IMR-90 (cell line): ENCODE measurements around the gene IL2. TPM values are rescaled to one million over a fixed set of nuclear protein-coding genes. Genes with fewer than 3 reads are reported as not detected.

Experiments used
- ATAC-seq: fragments of 200-7000 bp; cut with Tn5 transposase; 2 replicates; pipeline ENCODE4 v1.9.1; 2020; ENCODE audit warnings: low read depth, mild to moderate bottlenecking, moderate library complexity
- BruUV-seq: library from RNA; stranded (reverse); fragments of 400-500 nt; replicated peaks from 2 replicates; lab custom pipeline; 2021; lab: Mats Ljungman, UMichigan
- CTCF ChIA-PET: fragments of 300-600 bp; formaldehyde crosslinking; extraction: SDS; loops from one replicate; lab custom pipeline; 2021; ENCODE audit warnings: antibody characterized with exemption; lab: Yijun Ruan, JAX
- POLR2A ChIA-PET: fragments of 300-600 bp; sonication (Branson Sonifier 250); formaldehyde crosslinking; loops from one replicate; lab custom pipeline; 2022; ENCODE audit warnings: antibody characterized with exemption; ENCODE audit not compliant: unreplicated experiment; lab: Charles Lee
- DNase-seq: peaks from one replicate; pipeline ENCODE4 v3.0.0; 2013
- H2AFZ ChIP-seq: replicated peaks from 2 replicates; pipeline ENCODE3; 2013; ENCODE audit warnings: low read length, mild to moderate bottlenecking; ENCODE audit not compliant: poor library complexity
- H2AK5ac ChIP-seq: 2 replicates; pipeline ENCODE4 v1.6.1; 2013; ENCODE audit warnings: low read depth, low read length, inconsistent platforms
- H2AK9ac ChIP-seq: replicated peaks from 2 replicates; pipeline ENCODE3; 2013; ENCODE audit warnings: mild to moderate bottlenecking, low read depth, low read length, moderate library complexity; ENCODE audit not compliant: poor library complexity
- H2BK120ac ChIP-seq: 2 replicates; pipeline ENCODE4 v1.6.1; 2013; ENCODE audit warnings: low read depth, low read length, inconsistent platforms
- H2BK15ac ChIP-seq: 3 replicates; pipeline ENCODE4 v1.6.1; 2013; ENCODE audit warnings: low read depth, low read length, inconsistent platforms
- H2BK20ac ChIP-seq: 2 replicates; pipeline ENCODE4 v1.6.1; 2013; ENCODE audit warnings: low read depth, mild to moderate bottlenecking, inconsistent platforms, low read length, moderate library complexity
- H2BK5ac ChIP-seq: 2 replicates; pipeline ENCODE4 v1.6.1; 2013; ENCODE audit warnings: mild to moderate bottlenecking, low read depth, low read length, inconsistent platforms; ENCODE audit not compliant: poor library complexity, severe bottlenecking
- H3K14ac ChIP-seq: replicated peaks from 2 replicates; pipeline ENCODE4 v1.6.1; 2013; ENCODE audit warnings: low read depth, low read length, inconsistent platforms
- H3K18ac ChIP-seq: 2 replicates; pipeline ENCODE4 v1.6.1; 2013; ENCODE audit warnings: low read depth, low read length, control low read depth
- H3K23ac ChIP-seq: 2 replicates; pipeline ENCODE4 v1.6.1; 2013; ENCODE audit warnings: low read depth, low read length, inconsistent platforms
- H3K27ac ChIP-seq: 2 replicates; pipeline ENCODE4 v1.5.1; 2013; ENCODE audit warnings: mild to moderate bottlenecking, control low read depth, low read length; ENCODE audit not compliant: insufficient read depth
- H3K27me3 ChIP-seq: 2 replicates; pipeline ENCODE4 v1.6.1; 2013; ENCODE audit warnings: low read length; ENCODE audit not compliant: control insufficient read depth, insufficient read depth
- H3K36me3 ChIP-seq: 2 replicates; pipeline ENCODE4 v1.6.1; 2013; ENCODE audit warnings: low read length, mixed read lengths; ENCODE audit not compliant: control insufficient read depth, insufficient read depth
- H3K4ac ChIP-seq: 2 replicates; pipeline ENCODE4 v1.6.1; 2013; ENCODE audit warnings: low read depth, low read length, inconsistent platforms
- H3K4me1 ChIP-seq: 2 replicates; pipeline ENCODE4 v1.6.1; 2013; ENCODE audit warnings: low read length, mixed read lengths; ENCODE audit not compliant: control insufficient read depth, insufficient read depth
- H3K4me2 ChIP-seq: 2 replicates; pipeline ENCODE4 v1.6.1; 2013; ENCODE audit warnings: low read depth, mild to moderate bottlenecking, control low read depth, low read length, moderate library complexity
- H3K4me3 ChIP-seq: 2 replicates; pipeline ENCODE4 v1.5.1; 2013; ENCODE audit warnings: low read depth, mild to moderate bottlenecking, control low read depth, low read length, moderate library complexity; ENCODE audit not compliant: insufficient read depth
- H3K56ac ChIP-seq: 2 replicates; pipeline ENCODE4 v1.6.1; 2013; ENCODE audit warnings: low read length, inconsistent platforms; ENCODE audit not compliant: insufficient read depth; ENCODE audit errors: extremely low read depth
- H3K79me1 ChIP-seq, 2 experiments: 2 replicates each; pipeline ENCODE4 v1.6.1; 2013; ENCODE audit warnings: low read length in 2 of 2, inconsistent platforms in 1 of 2, low read depth in 1 of 2
- H3K9ac ChIP-seq: 2 replicates; pipeline ENCODE4 v1.6.1; 2013; ENCODE audit warnings: low read depth, low read length, control low read depth
- H3K9me1 ChIP-seq: 2 replicates; pipeline ENCODE4 v1.6.1; 2013; ENCODE audit warnings: low read length, inconsistent platforms; ENCODE audit not compliant: insufficient read depth
- H3K9me3 ChIP-seq: 2 replicates; pipeline ENCODE4 v1.6.1; 2013; ENCODE audit warnings: low read length; ENCODE audit not compliant: control insufficient read depth, insufficient read depth
- H4K20me1 ChIP-seq: 2 replicates; pipeline ENCODE4 v1.6.1; 2013; ENCODE audit warnings: low read length, inconsistent platforms; ENCODE audit not compliant: insufficient read depth
- H4K5ac ChIP-seq: 2 replicates; pipeline ENCODE4 v1.6.1; 2013; ENCODE audit warnings: mild to moderate bottlenecking, low read depth, low read length, control low read depth
- H4K8ac ChIP-seq, 2 experiments: 2 replicates each; pipeline ENCODE4 v1.6.1; 2013; ENCODE audit warnings: low read depth in 2 of 2, low read length in 2 of 2, control low read depth in 1 of 2, inconsistent platforms in 1 of 2
- H4K91ac ChIP-seq: 2 replicates; pipeline ENCODE4 v1.6.1; 2013; ENCODE audit warnings: low read depth, low read length, inconsistent platforms; ENCODE audit not compliant: insufficient read depth
- CEBPB ChIP-seq: IDR thresholded peaks from 2 replicates; pipeline ENCODE4 v1.6.1; 2012; ENCODE audit warnings: low read depth, low read length, improper control_type of control experiment
- CHD1 ChIP-seq: IDR thresholded peaks from 2 replicates; pipeline ENCODE4 v1.6.1; 2012; ENCODE audit warnings: low read depth, low read length, improper control_type of control experiment
- CTCF ChIP-seq: conservative IDR thresholded peaks from 2 replicates; pipeline ENCODE4 v1.5.1; 2012; ENCODE audit warnings: mild to moderate bottlenecking, low read depth, low read length, improper control_type of control experiment
- FOS ChIP-seq: fragments of 150-350 bp; IDR thresholded peaks from 2 replicates; pipeline ENCODE4 v1.6.1; 2016; ENCODE audit warnings: low read depth, low read length
- MAZ ChIP-seq: IDR thresholded peaks from 2 replicates; pipeline ENCODE4 v1.6.1; 2012; ENCODE audit warnings: low read depth, mild to moderate bottlenecking, low read length, improper control_type of control experiment, moderate library complexity, borderline replicate concordance
- NFE2L2 ChIP-seq: fragments of 150-350 bp; IDR thresholded peaks from 2 replicates; pipeline ENCODE4 v1.6.1; 2016; ENCODE audit warnings: low read depth, mild to moderate bottlenecking, low read length
- POLR2A ChIP-seq: IDR thresholded peaks from 2 replicates; pipeline ENCODE4 v1.6.1; 2012; ENCODE audit warnings: mild to moderate bottlenecking, low read depth, low read length
- RAD21 ChIP-seq: IDR thresholded peaks from 2 replicates; pipeline ENCODE4 v1.6.1; 2012; ENCODE audit warnings: low read length, improper control_type of control experiment
- RCOR1 ChIP-seq: IDR thresholded peaks from 2 replicates; pipeline ENCODE4 v1.6.1; 2012; ENCODE audit warnings: mild to moderate bottlenecking, low read length, improper control_type of control experiment; ENCODE audit not compliant: insufficient replicate concordance
- RFX5 ChIP-seq: IDR thresholded peaks from 2 replicates; pipeline ENCODE4 v1.8.0; 2012; ENCODE audit warnings: low read depth, mild to moderate bottlenecking, low read length, moderate library complexity
- SMC3 ChIP-seq: fragments of 150-350 bp; IDR thresholded peaks from 2 replicates; pipeline ENCODE4 v1.6.1; 2016; ENCODE audit warnings: low read depth, mild to moderate bottlenecking, antibody characterized with exemption, low read length, moderate library complexity
- USF2 ChIP-seq: fragments of 150-350 bp; IDR thresholded peaks from 2 replicates; pipeline ENCODE4 v1.6.1; 2017; ENCODE audit warnings: mild to moderate bottlenecking, antibody characterized with exemption, low read length, low read depth
- dilution Hi-C: fragments of 300-500 bp; cut with HindIII; formaldehyde crosslinking; loops from one replicate; pipeline ENCODE4 v1.14.3; 2018; ENCODE audit warnings: low sequenced_read_pairs; ENCODE audit not compliant: unreplicated experiment
- in situ Hi-C: fragments of 300-500 bp; cut with MboI; formaldehyde crosslinking; loops from 3 replicates; pipeline ENCODE4 v1.14.3; 2019; ENCODE audit warnings: low sequenced_read_pairs, inconsistent platforms, mixed read lengths
- intact Hi-C: fragments of 100-400 bp; cut with micrococcal nuclease; formaldehyde crosslinking; loops from 2 replicates; pipeline ENCODE4 v1.10.0; 2022
- polyA plus RNA-seq, 3 experiments: library from polyadenylated mRNA; depleted of rRNA; stranded (reverse); fragments of >200 nt; gene quantifications; 2 replicates each; pipeline ENCODE4 v1.2.3, GENCODE V29; 2012; ENCODE audit warnings: low replicate concordance in 1 of 3
- total RNA-seq: library from RNA; depleted of rRNA; stranded (reverse); fragments of >200 nt; gene quantifications from 2 replicates; pipeline ENCODE4 v1.2.3, GENCODE V29; 2012

IL2 gene
- total and polyA plus RNA-seq, 2 of the 4 experiments (the other 2 are of a cell fraction): not detected

GRCh38 chr4:122500852-122501501, 44.5 kb upstream of the IL2 start (continued):
- TF ChIP-seq CEBPB (no peak), FOS (no peak), RAD21 (no peak), USF2 (no peak)

DNA sequence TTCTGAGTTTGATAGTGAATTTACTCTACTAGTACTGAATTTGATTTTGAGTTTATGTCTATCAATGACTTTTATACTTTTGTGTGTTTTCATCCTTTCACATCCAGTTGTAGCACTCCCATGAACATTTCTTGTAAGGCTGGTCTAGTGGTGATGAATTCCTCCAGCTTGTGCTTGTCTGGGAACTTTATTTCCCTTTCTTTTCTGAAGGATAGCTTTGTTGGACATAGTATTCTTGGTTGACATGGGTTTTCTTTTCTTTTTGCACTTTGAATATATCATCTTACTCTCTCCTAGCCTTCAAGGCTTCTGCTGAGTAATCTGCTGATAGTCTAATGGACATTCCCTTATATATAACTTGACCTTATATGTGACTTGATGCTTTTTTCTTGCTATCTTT, 32.5 kb upstream of the IL2 start:
- H4K20me1 ChIP-seq: no peaks in the 10 kb centered on the region
- no peak overlapping the region for H4K8ac ChIP-seq
- H3K4me3 ChIP-seq: no peak overlapping the region
- H3K9me1 ChIP-seq: no peaks in the 10 kb centered on the region
- H3K36me3 ChIP-seq: no peaks in the 10 kb centered on the region
- no peak overlapping the region for H2BK15ac ChIP-seq
- dilution Hi-C loops (no loop called here), in situ Hi-C loops (no loop called here), intact Hi-C loops (loop anchor here (5.0 kb wide), 1 partner anchor 63 kb away; no protein-coding TSS in a partner anchor)
- ChIA-PET POLR2A (no interaction called here), CTCF (no interaction called here)
- no peak overlapping the region for H4K91ac ChIP-seq
- H2AFZ ChIP-seq: no peak overlapping the region
- ATAC-seq (no peak), DNase-seq (no peak)
- H2BK5ac ChIP-seq: no peak overlapping the region
- H3K4me2 ChIP-seq: no peak overlapping the region
- no peak overlapping the region for H3K27ac ChIP-seq
- no peak overlapping the region for H2AK9ac ChIP-seq
- no peak overlapping the region for H2BK20ac ChIP-seq
- H3K23ac ChIP-seq: no peak overlapping the region
- H3K79me1 ChIP-seq: no peaks in the 10 kb centered on the region
- H3K56ac ChIP-seq: no peak overlapping the region
- H4K5ac ChIP-seq: no peak overlapping the region
- H3K18ac ChIP-seq: no peak overlapping the region
- H2BK120ac ChIP-seq: no peak overlapping the region
- peaks cover 6% of the 10 kb centered on the region; the same call in 1 of the 2 replicates for H3K9me3 ChIP-seq
- H3K4me1 ChIP-seq: no peaks in the 10 kb centered on the region
- H3K4ac ChIP-seq: no peak overlapping the region
- H3K9ac ChIP-seq: no peak overlapping the region
- H3K27me3 ChIP-seq: no peaks in the 10 kb centered on the region; the same call in 1 of the 2 replicates
- H2AK5ac ChIP-seq: no peak overlapping the region
- BruUV-seq: no TSS peak
- no peak overlapping the region for H3K14ac ChIP-seq
- TF ChIP-seq SMC3: no peak
- TF ChIP-seq RFX5: no peak
- no peak for TF ChIP-seq RAD21
- TF ChIP-seq RCOR1: no peak
- no peak for TF ChIP-seq POLR2A
- no peak for TF ChIP-seq NFE2L2
- no peak for TF ChIP-seq MAZ
- TF ChIP-seq CTCF: no peak
- TF ChIP-seq CEBPB: no peak
- no peak for TF ChIP-seq USF2
- TF ChIP-seq CHD1: no peak
